Type B pancreatic cell (in vitro differentiated cells): ENCODE measurements around the gene NUDC. TPM values are rescaled to one million over a fixed set of nuclear protein-coding genes. Genes with fewer than 3 reads are reported as not detected.

ENCODE experiments used
- DNase-seq: peaks from one replicate; pipeline ENCODE4 v3.0.0; 2021; ENCODE audit warnings: mixed read lengths; ENCODE audit not compliant: unreplicated experiment; ENCODE audit errors: extremely low spot score
- H3K27ac Mint-ChIP-seq: 2 replicates; pipeline ENCODE4 v1.8.0; 2021; ENCODE audit warnings: mild to moderate bottlenecking, mixed read lengths
- H3K27me3 Mint-ChIP-seq: 2 replicates; pipeline ENCODE4 v1.8.0; 2021; ENCODE audit warnings: mixed read lengths
- H3K36me3 Mint-ChIP-seq: 2 replicates; pipeline ENCODE4 v1.8.0; 2021; ENCODE audit warnings: mixed read lengths
- H3K4me1 Mint-ChIP-seq: one replicate; pipeline ENCODE4 v1.8.0; 2021; ENCODE audit warnings: mixed read lengths; ENCODE audit not compliant: unreplicated experiment
- H3K4me3 Mint-ChIP-seq: 2 replicates; pipeline ENCODE4 v1.8.0; 2021; ENCODE audit warnings: mild to moderate bottlenecking, mixed read lengths
- H3K9me3 Mint-ChIP-seq: 2 replicates; pipeline ENCODE4 v1.8.0; 2021; ENCODE audit warnings: mixed read lengths
- CTCF ChIP-seq: fragments of 200-600 bp; sonication (generic); conservative IDR thresholded peaks from 2 replicates; pipeline ENCODE4 v1.5.0; 2021; ENCODE audit warnings: antibody characterized with exemption, mild to moderate bottlenecking
- total RNA-seq: library from RNA; stranded (reverse); gene quantifications from 2 replicates; pipeline ENCODE4 v1.2.1, GENCODE V29; 2021; ENCODE audit warnings: low replicate concordance

The NUDC gene
- total RNA-seq, 1 donor from 2014 or later: 82.7 TPM

- Mint-ChIP-seq H3K36me3 (no peaks in the 10 kb centered on the region), H3K4me3 (peak overlapping the region; percentile 32), H3K27ac (no peak overlapping the region), H3K9me3 (no peaks in the 10 kb centered on the region), H3K27me3 (peaks cover 58% of the 10 kb centered on the region), H3K4me1 (peaks cover 5% of the 10 kb centered on the region)
- DNase-seq: no peak
- no peak for TF ChIP-seq CTCF
Observed at GRCh38 chr1:26961826-26962225, 40.3 kb downstream of the NUDC start.

- no peak for DNase-seq
- Mint-ChIP-seq H3K9me3 (no peaks in the 10 kb centered on the region), H3K4me3 (no peak overlapping the region), H3K27me3 (peaks cover 41% of the 10 kb centered on the region), H3K4me1 (peaks cover 5% of the 10 kb centered on the region), H3K36me3 (no peaks in the 10 kb centered on the region), H3K27ac (no peak overlapping the region)
- no peak for TF ChIP-seq CTCF
Observed at GRCh38 chr1:26965213-26965612, 43.7 kb downstream of the NUDC start.

GRCh38 chr1:26965628-26966027 lies 44.1 kb downstream of the NUDC start:
- H3K4me1 Mint-ChIP-seq: peaks cover 6% of the 10 kb centered on the region
- no peak for TF ChIP-seq CTCF
- peaks cover 37% of the 10 kb centered on the region for H3K27me3 Mint-ChIP-seq
- no peaks in the 10 kb centered on the region for H3K9me3 Mint-ChIP-seq
- no peak overlapping the region for H3K4me3 Mint-ChIP-seq
- no peaks in the 10 kb centered on the region for H3K36me3 Mint-ChIP-seq
- H3K27ac Mint-ChIP-seq: no peak overlapping the region
- DNase-seq: no peak

- peak overlapping the region; percentile 18 for H3K27ac Mint-ChIP-seq
- no peaks in the 10 kb centered on the region for H3K36me3 Mint-ChIP-seq
- peaks cover 17% of the 10 kb centered on the region for H3K4me1 Mint-ChIP-seq
- H3K4me3 Mint-ChIP-seq: no peak overlapping the region
- no peaks in the 10 kb centered on the region for H3K9me3 Mint-ChIP-seq
- H3K27me3 Mint-ChIP-seq: peaks cover 7% of the 10 kb centered on the region
- TF ChIP-seq CTCF: no peak
- DNase-seq: no peak
Observed at GRCh38 chr1:26970810-26971209, 49.3 kb downstream of the NUDC start.

GRCh38 chr1:26971590-26971989 lies 50.0 kb downstream of the NUDC start:
- no peak for TF ChIP-seq CTCF
- peaks cover 6% of the 10 kb centered on the region for H3K27me3 Mint-ChIP-seq
- H3K27ac Mint-ChIP-seq: no peak overlapping the region
- no peaks in the 10 kb centered on the region for H3K9me3 Mint-ChIP-seq
- no peak overlapping the region for H3K4me3 Mint-ChIP-seq
- H3K36me3 Mint-ChIP-seq: no peaks in the 10 kb centered on the region
- DNase-seq: no peak
- peaks cover 17% of the 10 kb centered on the region for H3K4me1 Mint-ChIP-seq

- no peaks in the 10 kb centered on the region for H3K9me3 Mint-ChIP-seq
- no peak for DNase-seq
- TF ChIP-seq CTCF: no peak
- peaks cover 3% of the 10 kb centered on the region for H3K27me3 Mint-ChIP-seq
- H3K4me1 Mint-ChIP-seq: peaks cover 17% of the 10 kb centered on the region
- no peak overlapping the region for H3K27ac Mint-ChIP-seq
- H3K36me3 Mint-ChIP-seq: no peaks in the 10 kb centered on the region
- H3K4me3 Mint-ChIP-seq: no peak overlapping the region
Observed at GRCh38 chr1:26972390-26972789, 50.8 kb downstream of the NUDC start.
